Right renal cortex interstitium (tissue), 3 donors: Measurements from ENCODE around the gene GUCY1A2. TPM values are rescaled to one million over a fixed set of nuclear protein-coding genes. Genes with fewer than 3 reads are reported as not detected.
"Not testable (repeated sequence)": the region's sequence is repeated elsewhere in the genome, so short reads cannot be mapped to it uniquely, and the experiment has no call there.

ENCODE experiments used
- DNase-seq, 3 donors: peaks; one replicate each; pipeline ENCODE4 v3.0.0-alpha.2; 2013; ENCODE audit warnings: low read depth in 3 of 3, low spot score in 2 of 3
- polyA plus RNA-seq, 3 donors: library from polyadenylated mRNA; unstranded; fragments of 120-200 nt; gene quantifications; one replicate each; pipeline ENCODE4 v1.2.1, GENCODE V29; 2013; ENCODE audit not compliant: insufficient read length in 3 of 3

The GUCY1A2 gene
- polyA plus RNA-seq, 3 donors = 2.8 to 3.3 (median 3.0) TPM

DNA sequence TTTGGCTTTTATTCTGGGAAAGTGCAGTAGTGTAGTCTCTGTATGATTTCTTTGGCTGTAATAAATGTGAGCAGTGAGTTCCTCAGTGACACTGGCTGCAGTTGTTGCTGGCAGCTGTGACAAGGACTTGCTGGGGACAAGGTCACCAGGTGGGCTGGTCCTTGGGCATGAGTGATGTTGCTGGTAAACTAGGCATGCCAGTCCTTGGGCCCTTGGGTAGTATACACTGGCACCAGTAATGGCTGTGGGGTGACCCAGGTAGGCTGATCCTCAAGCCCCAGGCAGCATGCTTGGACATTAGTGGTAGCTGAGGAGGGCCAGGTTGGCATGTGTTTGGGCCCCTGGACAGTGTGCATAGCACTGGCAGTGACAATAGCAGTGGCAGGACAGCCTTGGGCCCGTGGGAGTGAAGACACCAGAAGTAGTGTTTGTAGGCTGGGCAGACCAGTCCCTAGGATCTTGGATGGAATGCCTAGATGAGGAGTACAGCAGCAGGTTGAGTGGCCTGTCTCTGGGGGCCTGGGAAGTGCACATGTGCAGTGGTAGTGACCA is 164.3 kb downstream of the GUCY1A2 start:
- no peak for DNase-seq

DNA sequence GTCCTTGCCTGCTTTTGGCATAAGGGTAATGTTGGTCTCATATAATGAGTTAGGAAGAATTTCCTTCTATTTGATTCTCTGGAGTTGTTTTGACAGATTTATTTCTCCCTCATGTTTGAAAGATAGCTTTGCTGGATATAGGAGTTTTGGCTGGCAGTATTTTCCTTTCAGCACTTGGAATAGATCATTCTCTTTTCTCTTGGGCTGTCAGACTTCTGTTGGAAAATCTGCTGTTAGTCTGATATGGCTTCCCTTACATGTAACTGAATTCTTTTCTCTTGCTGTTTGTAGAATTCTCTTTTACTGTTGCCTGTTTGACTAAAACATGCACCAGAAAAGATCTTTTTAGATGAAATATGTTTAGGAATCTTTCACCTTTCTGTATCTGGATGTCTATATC is 165.5 kb downstream of the GUCY1A2 start:
- DNase-seq = no peak

DNA sequence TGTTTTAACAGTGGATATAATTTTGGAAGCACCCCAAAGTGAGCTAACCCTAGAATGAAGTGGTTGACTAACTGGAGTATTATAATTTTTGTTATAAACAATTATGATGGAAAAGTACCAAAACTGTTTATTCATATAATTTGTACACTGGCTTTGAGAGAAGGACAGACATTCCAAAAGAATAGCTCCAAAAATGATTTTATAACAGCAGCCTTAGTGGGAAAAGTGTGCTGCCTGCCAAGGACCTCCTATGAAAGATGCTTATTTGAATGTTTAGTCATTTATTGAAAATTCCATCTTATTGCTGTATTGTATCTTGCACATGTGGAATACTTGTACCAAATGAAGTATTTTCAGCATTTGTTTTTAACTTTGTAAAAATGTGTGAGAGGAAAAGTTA is 169.8 kb downstream of the GUCY1A2 start:
- DNase-seq = no peak

DNA sequence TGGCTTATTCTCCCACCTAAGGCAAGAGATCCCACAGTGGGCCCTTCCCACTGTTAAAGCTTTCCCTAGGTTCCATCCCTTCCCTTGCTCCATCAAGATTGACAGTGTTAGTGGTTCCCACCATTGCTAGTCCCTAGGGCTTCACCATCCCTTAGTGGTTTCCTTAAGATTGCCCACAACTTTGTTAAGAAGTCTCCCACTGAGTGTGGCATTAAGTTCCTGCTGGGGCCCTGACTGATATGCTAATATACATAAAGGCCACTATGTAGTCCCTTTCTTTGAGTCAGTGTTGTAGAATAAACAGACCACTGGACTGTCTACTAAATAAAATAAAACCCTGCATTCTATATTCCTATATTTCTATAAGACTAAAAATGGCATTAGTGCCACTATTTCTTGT is 176.1 kb downstream of the GUCY1A2 start:
- no peak for DNase-seq

DNA sequence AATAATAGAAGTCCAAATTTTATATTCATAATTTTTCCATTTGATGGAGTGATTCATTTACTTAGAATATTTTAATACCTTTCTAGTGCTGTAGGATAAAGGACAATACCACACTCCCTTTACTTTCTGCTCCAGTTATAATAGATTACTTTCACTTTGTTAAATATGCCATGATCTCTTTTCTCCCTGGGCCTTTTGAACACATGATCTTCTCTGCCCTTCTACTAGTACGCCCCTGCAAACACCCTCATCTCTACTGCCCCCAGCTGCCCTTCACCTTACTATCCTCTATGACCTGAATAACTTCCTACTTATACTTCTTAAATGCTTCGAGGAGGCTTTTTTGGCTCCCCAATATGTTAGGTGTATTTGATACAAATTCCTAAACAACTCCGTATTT is 177.3 kb downstream of the GUCY1A2 start:
- no peak for DNase-seq

DNA sequence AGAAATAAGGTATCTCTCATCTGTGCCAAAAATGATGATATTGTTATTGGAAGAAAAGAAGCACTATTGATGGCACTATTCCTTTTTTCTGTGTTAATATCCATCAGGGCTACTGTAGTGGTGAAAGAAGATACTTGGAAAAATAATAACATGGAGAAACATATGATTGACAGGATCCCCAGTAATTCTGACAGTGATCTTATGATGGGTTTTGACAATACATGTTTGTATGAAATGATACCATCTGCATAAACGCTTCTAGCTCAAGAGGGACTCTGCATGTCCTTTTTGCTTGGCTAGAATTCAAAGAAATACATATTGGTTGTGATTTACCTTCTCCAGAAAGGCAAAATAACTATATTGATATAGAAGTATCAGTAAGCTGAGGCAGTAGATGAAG is 178.1 kb downstream of the GUCY1A2 start:
- no peak for DNase-seq

DNA sequence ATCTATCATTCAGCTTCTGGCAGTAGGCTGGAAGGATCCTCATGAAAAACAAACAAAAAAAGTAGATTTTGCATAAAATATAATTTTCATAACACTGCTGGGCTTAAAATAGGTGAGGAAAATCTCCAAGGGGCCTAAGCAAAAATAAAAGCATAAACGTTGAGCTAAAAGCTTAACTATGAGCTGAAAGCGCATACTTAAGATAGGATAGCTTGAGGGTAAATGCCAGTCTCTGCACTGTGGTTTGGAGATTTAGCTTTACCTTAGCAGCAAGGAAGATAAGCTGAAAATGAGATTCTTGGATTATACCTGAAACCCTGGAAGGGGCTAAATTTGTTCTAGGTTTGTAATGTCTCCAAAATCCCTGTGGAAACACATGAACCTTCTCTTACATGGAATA is 183.7 kb downstream of the GUCY1A2 start:
- DNase-seq = no peak

DNA sequence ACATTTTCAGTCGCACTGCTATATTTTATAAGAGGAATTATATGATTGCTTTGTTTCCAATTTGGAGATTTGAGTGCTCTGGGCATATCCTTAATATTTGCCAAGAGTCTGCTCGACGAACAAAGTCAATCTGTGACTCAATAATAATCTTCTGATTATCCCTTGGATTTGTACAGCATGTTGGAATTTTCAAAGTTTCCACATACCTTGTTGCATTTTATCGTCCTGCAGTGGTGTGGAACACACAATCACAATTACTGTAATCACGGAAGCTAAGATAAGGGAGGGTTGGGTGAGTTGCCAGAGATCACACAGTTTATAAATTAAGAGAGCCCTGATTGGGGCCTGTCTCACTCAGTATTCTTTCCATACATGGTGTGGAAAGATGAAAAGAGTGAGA is 189.3 kb downstream of the GUCY1A2 start:
- no peak for DNase-seq

DNA sequence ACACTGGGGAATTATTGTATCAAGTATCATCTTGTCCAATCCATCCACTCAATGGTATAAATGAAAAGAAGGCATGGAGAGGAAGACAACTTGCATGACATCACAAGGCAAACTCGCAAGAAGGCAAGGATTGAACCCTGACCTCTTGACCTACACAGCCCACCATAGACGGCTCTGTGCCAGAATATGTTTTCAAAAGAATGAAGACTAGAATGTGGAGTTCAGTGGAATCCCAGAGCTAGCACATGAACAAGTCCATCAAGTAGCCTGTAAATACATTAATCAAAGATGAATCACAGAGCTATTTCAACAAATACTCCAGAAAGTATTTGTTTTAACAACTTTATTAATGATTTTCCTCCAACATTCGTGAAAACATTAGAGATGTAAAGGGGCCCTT is 189.7 kb downstream of the GUCY1A2 start:
- no peak for DNase-seq

DNA sequence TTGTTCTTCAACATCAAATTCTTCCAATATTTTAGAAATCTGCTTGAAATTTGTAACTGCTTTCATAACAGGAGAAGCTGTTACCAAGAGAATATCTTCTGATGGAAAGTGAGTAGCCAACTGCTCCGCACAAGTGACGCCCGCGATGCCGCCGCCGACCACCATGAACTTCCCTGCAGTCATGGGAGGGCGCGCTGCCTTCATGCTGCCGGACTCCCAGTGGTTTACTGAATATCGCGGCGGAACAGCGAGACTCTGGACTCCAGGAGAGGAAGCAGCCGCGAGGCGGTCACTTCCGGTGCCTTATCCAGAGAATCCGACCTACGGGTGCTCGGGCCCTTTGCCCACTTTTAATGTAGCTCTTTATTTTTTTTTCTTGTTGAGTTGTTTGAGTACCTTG is 190.6 kb downstream of the GUCY1A2 start:
- no peak for DNase-seq

DNA sequence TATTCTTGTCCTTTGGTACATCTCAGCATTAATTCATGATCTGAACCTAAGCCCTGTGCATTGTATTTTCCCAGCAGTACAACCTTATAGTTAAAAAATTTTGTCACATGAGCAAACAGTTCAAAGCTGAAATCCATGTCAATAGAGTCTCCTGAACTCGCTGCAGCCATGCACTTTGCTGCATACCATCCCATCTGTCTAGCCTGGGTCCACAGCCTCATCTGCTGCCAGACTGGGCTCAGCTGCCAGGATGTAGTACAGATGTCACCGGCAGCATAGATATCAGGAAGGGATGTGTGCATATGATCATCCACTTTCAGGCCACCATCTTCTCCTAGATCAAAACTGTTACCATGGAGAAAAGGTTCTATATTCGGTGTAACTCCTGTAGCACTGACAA is 191.7 kb downstream of the GUCY1A2 start:
- not testable (repeated sequence) for DNase-seq

DNA sequence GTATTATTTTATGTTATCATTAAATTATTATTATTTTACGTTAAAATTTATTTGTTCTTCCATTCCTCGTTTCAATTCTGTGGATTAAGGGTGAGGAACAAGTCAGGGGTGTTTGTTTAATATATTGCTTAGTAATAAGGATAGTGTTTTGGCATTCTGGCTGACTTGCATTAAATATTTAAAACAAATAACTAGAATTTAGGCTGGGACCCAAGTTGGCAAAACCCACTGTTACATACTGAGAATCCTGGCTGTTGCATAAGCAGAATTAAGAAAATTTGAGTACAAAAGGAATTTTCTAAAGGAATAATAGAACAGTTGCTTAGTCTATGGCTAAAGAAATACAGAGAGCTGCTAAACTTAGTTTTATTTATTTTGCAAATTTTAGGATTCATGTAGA is 196.4 kb downstream of the GUCY1A2 start:
- no peak for DNase-seq

DNA sequence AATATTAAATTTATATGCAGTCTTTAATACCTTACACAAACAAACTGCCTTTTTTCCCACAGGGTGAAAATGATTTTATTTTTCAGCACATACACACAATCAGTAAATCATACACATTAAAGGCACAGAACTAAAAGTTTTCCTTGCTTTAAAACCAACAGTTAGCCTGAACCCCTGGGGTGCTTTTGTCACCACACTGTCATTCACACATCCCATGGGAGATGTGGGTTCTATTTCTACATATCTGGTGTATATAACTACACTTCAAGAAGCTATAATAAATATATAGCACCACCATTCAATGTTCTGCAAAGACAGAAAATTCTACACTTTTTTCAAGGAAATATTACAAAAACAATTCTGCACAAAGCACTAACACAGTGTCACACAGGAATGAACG is 197.0 kb downstream of the GUCY1A2 start:
- DNase-seq = no peak

DNA sequence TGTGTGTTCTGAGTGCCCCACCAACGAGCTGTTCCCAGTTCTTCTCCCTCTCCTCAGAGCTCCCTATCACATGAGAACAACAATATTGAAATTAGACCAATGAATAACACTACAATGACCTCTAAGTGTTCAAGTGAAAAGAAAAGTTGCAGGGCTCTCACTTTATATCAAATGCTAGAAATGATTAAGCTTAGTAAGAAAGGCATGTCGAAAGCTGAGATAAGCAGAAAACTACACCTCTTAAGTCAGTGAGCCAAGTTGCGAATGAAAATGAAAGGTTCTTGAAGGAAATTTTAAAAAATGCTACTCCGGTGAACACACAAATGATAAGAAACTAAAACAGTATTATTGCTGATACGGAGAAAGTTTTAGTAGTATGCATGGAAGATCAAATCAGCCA is 199.8 kb downstream of the GUCY1A2 start:
- DNase-seq = no peak

DNA sequence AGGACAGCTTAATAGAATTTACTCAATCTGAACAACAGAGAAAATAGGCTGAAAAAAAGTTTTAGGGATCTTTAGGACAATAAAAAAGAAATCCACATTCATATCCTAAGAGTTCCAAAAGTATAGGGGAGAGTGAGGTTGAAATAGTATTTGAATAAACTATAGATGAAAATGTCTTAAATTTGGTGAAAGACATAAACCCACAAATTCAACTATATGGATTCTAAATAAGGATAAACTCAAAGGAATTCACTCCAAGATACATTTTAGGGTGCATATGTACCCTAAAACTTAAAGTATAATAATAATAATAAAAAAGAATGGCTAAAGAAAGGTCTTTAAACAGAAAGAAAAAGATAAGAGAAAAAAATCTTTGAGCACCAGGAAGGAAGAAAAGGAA is 203.1 kb downstream of the GUCY1A2 start:
- no peak for DNase-seq

DNA sequence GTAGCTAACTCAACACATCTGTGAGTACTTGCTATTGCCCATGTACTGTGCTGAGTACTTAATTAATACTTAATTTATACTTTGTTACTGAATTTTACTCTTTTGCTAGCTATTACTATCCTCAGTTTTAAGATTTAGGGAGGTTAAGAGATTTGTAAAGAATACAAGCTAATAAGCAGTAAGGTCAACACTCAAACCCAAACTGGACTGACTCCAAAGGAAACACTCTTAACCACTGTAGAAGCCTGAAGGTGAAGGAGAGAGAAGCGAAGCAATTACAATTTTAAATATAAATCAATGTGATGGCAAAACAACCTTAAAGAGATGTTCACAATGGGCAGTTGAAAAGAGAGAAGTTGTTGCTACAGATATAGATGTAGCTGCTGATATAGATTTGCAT is 204.5 kb downstream of the GUCY1A2 start:
- DNase-seq = no peak

DNA sequence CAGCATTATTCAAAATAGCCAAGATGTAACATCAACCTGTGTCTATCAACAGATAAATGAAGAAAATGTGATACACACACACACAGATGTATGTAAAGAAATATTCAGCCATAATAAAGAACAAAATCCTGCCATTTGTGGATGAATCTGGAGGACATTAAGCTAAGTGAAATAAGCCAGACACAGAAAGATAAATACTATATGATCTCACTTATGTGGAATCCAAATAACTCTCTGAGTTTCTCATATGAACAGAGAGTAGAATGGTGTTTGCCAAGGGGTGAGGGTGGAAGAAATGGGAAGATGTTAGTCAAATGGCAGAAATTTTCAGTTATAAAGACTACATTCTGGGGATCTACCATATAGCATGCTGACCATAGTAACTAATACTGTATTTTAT is 224.2 kb downstream of the GUCY1A2 start:
- DNase-seq = no peak

DNA sequence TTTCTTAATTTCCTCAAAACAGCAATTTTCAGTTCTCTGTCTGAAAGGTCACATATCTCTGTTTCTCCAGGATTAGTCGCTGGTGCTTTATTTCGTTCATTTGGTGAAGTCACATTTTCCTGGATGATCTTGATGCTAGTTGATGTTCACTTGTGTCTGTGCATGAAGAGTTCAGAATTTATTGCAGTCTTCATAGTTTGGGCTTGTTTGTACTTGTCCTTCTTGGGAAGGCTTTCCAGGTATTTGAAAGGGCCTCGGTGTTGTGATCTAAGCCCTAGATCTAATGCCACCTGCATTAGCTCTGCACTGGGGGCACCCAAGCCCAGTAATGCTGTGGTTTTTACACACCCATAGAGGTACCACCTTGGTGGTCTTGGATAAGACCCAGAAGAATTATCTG is 228.9 kb downstream of the GUCY1A2 start:
- DNase-seq = no peak

DNA sequence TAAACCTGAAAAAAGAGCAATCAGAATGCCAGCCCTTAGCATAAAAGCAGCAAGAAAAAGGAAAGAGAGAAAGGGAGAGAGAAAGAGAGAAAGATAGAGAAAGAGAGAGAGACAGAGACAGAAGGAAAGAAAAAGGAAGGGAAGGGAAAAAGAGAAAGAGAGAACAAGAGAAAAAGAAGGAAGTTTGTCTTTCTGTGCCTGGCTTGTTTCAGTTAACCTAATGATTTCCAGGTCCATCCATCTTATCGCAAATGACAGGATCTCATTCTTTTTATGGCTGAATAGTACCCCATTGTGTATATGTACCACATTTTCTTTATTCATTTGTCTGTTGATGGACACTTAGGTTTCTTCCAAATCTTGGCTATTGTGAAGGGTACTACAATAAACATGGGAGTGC is 230.8 kb downstream of the GUCY1A2 start:
- no peak for DNase-seq

DNA sequence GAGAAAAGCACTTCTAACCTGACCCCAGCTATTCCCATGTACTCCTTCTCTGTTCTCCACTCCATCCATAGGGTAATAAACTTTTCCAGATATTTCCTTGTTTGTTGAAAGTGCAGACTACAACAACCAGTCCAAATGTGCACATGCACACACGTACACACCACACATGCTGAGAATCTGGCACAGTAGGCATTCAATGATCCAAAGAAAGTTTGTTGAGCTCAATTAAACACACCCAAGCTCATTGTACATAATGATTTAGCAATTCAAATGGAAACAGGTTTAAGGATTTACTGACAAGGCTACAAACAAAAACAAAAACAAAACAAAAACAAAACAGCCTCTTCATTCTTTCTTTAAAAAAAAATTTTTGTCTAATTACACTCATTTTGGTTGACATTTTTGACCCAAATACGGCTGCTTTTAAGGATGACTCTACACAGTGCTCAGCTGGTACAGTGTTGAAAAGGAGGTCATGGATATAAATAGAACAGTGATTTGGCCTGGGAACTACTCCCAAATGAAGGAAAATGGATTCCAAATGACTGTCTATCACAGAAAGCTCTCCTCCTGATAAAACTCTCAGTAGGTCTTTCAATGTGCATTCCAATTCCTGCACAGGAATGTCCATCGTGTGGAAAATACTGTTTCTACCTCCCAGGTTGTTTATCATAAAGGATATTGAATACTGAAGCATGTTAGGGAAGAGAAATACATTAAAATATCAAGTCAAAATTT is 232.2 kb downstream of the GUCY1A2 start:
- DNase-seq = no peak

DNA sequence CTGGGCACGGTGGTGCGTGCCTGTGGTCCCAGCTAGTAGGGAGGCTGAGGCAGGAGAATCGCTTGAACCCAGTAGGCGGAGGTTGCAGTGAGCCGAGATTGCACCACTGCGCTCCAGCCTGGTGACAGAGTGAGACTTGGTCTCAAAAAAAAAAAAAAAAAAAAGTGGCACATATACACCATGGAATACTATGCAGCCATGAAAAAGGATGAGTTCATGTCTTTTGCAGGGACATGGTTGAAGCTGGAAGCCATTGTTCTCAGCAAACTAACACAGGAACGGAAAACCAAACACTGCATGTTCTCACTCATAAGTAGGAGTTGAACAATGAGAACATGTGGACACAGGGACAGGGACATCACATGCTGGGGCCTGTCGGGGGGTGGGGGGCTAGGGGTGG is 241.0 kb downstream of the GUCY1A2 start:
- DNase-seq = not testable (repeated sequence)

DNA sequence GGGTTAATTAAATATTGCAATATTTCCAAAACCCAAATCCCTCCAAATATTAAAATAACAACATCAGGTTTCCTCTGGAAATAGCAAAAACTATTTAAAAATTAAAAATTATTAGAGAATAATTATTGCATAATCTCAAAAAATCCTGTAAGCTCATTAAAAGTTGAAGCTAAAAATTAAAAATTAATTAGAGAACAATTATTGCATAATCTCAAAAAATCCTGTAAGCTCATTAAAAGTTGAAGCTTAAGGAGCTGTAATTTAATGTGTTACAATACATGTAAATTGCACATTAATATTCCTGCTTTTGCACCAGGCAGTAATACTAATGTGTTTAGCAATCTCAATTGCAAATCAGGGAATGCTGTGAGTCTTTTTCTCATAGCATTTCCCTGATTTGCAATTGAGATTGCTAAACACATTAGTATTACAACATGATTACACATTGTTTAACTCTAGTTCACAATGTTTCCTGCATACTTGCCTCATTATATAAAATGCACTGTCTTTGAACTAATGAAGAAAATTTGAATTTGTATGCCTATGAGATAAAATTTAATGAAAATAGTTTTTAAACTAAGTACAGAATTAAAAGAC is 247.7 kb downstream of the GUCY1A2 start:
- no peak for DNase-seq
